HepG2 (cell line): ENCODE results near the gene GNPDA1.

ENCODE experiments used
- BHLHE40 ChIP-seq: IDR thresholded peaks from 2 replicates; pipeline ENCODE4 v1.6.1; 2011; ENCODE audit warnings: low read length, improper control_type of control experiment
- EP300 ChIP-seq, 3 experiments: sonication (generic) in 1 of 3; formaldehyde crosslinking in 1 of 3; IDR thresholded peaks; 2 replicates each; pipeline versions ENCODE4 v1.5.1 to v1.6.1; 2011 to 2020; ENCODE audit warnings: low read depth in 2 of 3, low read length in 2 of 3, borderline replicate concordance in 1 of 3, improper control_type of control experiment in 1 of 3, mild to moderate bottlenecking in 1 of 3, missing genetic modification reagents in 1 of 3, moderate library complexity in 1 of 3
- GFI1 ChIP-seq: sonication (generic); formaldehyde crosslinking; IDR thresholded peaks from 2 replicates; pipeline ENCODE4 v1.5.0; 2020; ENCODE audit warnings: missing genetic modification reagents, mild to moderate bottlenecking, borderline replicate concordance
- KMT2A ChIP-seq: sonication (generic); formaldehyde crosslinking; IDR thresholded peaks from 2 replicates; pipeline ENCODE4 v1.4.0; 2020; ENCODE audit warnings: missing genetic modification reagents
- NCOR1 ChIP-seq: fragments of 200-600 bp; sonication (generic); IDR thresholded peaks from 2 replicates; pipeline ENCODE4 v1.7.0; 2017; ENCODE audit warnings: antibody characterized with exemption, low read length, borderline replicate concordance
- NFE2L1 ChIP-seq: sonication (generic); formaldehyde crosslinking; IDR thresholded peaks from 2 replicates; pipeline ENCODE4 v1.4.0; 2020; ENCODE audit warnings: missing genetic modification reagents, mild to moderate bottlenecking, borderline replicate concordance
- REL ChIP-seq: sonication (generic); formaldehyde crosslinking; conservative IDR thresholded peaks from 2 replicates; pipeline ENCODE4 v1.8.0; 2022; ENCODE audit warnings: mild to moderate bottlenecking, missing genetic modification reagents, moderate library complexity
- YEATS2 ChIP-seq: sonication (generic); formaldehyde crosslinking; IDR thresholded peaks from 2 replicates; pipeline ENCODE4 v1.4.0; 2020; ENCODE audit warnings: missing genetic modification reagents, borderline replicate concordance
- ZFP36L1 ChIP-seq: sonication (generic); formaldehyde crosslinking; IDR thresholded peaks from 2 replicates; pipeline ENCODE4 v1.8.0; 2022; ENCODE audit warnings: mild to moderate bottlenecking, missing genetic modification reagents, moderate library complexity
- ZNF24 ChIP-seq: fragments of 450-650 bp; IDR thresholded peaks from 2 replicates; pipeline ENCODE4 v1.6.1; 2017; ENCODE audit warnings: antibody characterized with exemption, mild to moderate bottlenecking
- ZNF326 ChIP-seq: sonication (generic); formaldehyde crosslinking; IDR thresholded peaks from 2 replicates; pipeline ENCODE4 v1.4.0; 2020; ENCODE audit warnings: missing genetic modification reagents, borderline replicate concordance
- TF ChIP-seq, protein P1 (sequence below): sonication (generic); formaldehyde crosslinking; IDR thresholded peaks from 2 replicates; pipeline ENCODE4 v1.5.0; 2020; ENCODE audit warnings: mild to moderate bottlenecking, missing genetic modification reagents, moderate library complexity
- TF ChIP-seq, protein P2 (sequence below), 2 experiments: IDR thresholded peaks; 2 replicates each; pipeline ENCODE4 v1.6.1; 2011 to 2012; ENCODE audit warnings: low read length in 2 of 2, borderline replicate concordance in 1 of 2, low read depth in 1 of 2, mild to moderate bottlenecking in 1 of 2, moderate library complexity in 1 of 2
- TF ChIP-seq, protein P3 (sequence below): sonication (generic); formaldehyde crosslinking; IDR thresholded peaks from 2 replicates; pipeline ENCODE4 v1.4.0; 2020; ENCODE audit warnings: missing genetic modification reagents

DNA sequence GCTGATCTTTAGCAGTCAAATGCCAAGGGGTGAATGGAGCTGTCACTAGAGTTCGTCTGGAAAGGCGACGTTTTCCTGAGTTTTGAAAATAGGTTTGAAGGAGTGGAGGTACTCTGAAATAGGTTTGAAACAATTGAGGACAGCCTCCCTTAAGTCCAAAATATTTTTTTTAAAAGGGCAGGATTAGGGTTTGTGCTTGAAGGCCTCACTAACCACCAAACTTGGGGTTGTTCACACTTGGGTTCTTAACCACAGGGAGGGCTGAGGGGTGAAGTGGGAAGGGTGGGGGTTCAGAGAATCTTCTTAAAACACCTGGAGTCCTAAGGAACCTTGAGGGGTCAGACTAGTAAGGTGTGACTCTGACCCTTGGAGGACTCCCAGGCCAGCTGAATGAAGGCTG lies 51.4 kb downstream of the GNPDA1 start:
- TF ChIP-seq ZNF326 (CRISPR knock-in tag) (no peak), GFI1 (CRISPR knock-in tag) (no peak), NFE2L1 (CRISPR knock-in tag) (no peak), REL (CRISPR knock-in tag) (no peak), KMT2A (no peak), YEATS2 (CRISPR knock-in tag) (no peak), EP300 (IDR thresholded peaks at IDR 0.05; ENCODE audit: low read depth in 2 of 2, low read length in 2 of 2) (no peak), EP300 (CRISPR knock-in tag; IDR thresholded peaks at IDR 0.05; ENCODE audit: borderline replicate concordance) (no peak), NCOR1 (no peak), ZFP36L1 (CRISPR knock-in tag) (no peak), BHLHE40 (no peak), ZNF24 (no peak)
- TF ChIP-seq, protein P1, sequence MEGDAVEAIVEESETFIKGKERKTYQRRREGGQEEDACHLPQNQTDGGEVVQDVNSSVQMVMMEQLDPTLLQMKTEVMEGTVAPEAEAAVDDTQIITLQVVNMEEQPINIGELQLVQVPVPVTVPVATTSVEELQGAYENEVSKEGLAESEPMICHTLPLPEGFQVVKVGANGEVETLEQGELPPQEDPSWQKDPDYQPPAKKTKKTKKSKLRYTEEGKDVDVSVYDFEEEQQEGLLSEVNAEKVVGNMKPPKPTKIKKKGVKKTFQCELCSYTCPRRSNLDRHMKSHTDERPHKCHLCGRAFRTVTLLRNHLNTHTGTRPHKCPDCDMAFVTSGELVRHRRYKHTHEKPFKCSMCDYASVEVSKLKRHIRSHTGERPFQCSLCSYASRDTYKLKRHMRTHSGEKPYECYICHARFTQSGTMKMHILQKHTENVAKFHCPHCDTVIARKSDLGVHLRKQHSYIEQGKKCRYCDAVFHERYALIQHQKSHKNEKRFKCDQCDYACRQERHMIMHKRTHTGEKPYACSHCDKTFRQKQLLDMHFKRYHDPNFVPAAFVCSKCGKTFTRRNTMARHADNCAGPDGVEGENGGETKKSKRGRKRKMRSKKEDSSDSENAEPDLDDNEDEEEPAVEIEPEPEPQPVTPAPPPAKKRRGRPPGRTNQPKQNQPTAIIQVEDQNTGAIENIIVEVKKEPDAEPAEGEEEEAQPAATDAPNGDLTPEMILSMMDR = no peak
- TF ChIP-seq, protein P2, sequence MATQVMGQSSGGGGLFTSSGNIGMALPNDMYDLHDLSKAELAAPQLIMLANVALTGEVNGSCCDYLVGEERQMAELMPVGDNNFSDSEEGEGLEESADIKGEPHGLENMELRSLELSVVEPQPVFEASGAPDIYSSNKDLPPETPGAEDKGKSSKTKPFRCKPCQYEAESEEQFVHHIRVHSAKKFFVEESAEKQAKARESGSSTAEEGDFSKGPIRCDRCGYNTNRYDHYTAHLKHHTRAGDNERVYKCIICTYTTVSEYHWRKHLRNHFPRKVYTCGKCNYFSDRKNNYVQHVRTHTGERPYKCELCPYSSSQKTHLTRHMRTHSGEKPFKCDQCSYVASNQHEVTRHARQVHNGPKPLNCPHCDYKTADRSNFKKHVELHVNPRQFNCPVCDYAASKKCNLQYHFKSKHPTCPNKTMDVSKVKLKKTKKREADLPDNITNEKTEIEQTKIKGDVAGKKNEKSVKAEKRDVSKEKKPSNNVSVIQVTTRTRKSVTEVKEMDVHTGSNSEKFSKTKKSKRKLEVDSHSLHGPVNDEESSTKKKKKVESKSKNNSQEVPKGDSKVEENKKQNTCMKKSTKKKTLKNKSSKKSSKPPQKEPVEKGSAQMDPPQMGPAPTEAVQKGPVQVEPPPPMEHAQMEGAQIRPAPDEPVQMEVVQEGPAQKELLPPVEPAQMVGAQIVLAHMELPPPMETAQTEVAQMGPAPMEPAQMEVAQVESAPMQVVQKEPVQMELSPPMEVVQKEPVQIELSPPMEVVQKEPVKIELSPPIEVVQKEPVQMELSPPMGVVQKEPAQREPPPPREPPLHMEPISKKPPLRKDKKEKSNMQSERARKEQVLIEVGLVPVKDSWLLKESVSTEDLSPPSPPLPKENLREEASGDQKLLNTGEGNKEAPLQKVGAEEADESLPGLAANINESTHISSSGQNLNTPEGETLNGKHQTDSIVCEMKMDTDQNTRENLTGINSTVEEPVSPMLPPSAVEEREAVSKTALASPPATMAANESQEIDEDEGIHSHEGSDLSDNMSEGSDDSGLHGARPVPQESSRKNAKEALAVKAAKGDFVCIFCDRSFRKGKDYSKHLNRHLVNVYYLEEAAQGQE (IDR thresholded peaks at IDR 0.05; ENCODE audit: borderline replicate concordance in 1 of 2, low read depth in 1 of 2, low read length in 2 of 2) = no peak
- TF ChIP-seq, protein P3, sequence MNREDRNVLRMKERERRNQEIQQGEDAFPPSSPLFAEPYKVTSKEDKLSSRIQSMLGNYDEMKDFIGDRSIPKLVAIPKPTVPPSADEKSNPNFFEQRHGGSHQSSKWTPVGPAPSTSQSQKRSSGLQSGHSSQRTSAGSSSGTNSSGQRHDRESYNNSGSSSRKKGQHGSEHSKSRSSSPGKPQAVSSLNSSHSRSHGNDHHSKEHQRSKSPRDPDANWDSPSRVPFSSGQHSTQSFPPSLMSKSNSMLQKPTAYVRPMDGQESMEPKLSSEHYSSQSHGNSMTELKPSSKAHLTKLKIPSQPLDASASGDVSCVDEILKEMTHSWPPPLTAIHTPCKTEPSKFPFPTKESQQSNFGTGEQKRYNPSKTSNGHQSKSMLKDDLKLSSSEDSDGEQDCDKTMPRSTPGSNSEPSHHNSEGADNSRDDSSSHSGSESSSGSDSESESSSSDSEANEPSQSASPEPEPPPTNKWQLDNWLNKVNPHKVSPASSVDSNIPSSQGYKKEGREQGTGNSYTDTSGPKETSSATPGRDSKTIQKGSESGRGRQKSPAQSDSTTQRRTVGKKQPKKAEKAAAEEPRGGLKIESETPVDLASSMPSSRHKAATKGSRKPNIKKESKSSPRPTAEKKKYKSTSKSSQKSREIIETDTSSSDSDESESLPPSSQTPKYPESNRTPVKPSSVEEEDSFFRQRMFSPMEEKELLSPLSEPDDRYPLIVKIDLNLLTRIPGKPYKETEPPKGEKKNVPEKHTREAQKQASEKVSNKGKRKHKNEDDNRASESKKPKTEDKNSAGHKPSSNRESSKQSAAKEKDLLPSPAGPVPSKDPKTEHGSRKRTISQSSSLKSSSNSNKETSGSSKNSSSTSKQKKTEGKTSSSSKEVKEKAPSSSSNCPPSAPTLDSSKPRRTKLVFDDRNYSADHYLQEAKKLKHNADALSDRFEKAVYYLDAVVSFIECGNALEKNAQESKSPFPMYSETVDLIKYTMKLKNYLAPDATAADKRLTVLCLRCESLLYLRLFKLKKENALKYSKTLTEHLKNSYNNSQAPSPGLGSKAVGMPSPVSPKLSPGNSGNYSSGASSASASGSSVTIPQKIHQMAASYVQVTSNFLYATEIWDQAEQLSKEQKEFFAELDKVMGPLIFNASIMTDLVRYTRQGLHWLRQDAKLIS (CRISPR knock-in tag) = no peak
